Measurements from ENCODE around the gene FCRL5.
"Not testable (repeated sequence)": the region's sequence is repeated elsewhere in the genome, so short reads cannot be mapped to it uniquely, and the experiment has no call there.

Gene FCRL5

GRCh38 chr1:157487096-157487495 lies 65.2 kb downstream of the FCRL5 start:
- DNase-seq (ENCODE audit: low spot score), result no peak

- not testable (repeated sequence) for DNase-seq (ENCODE audit: low spot score)
Observed at GRCh38 chr1:157486400-157486799, 65.9 kb downstream of the FCRL5 start.

DNA sequence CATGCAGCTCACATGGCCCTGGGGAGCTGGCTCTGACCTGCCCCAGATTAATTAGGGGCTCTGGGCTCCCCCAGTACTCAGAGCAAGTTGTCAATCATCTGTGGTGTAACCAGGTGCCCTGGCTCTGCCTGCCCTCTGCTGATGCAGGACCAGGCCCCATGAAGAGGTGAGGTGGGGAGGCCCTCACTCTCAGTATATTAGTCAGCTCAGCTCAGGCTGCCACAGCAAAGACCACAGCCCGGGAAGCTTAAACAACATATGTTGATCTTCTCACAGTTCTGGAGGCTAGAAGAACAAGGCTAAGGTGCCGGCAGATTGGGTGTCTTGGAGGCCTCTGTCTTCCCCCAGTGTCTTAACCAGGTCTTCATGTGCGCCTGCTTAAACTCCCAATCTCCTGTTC lies 66.5 kb downstream of the FCRL5 start:
- DNase-seq (ENCODE audit: low spot score), result no peak

GRCh38 chr1:157484573-157484972 lies 67.7 kb downstream of the FCRL5 start:
- DNase-seq (ENCODE audit: low spot score), result no peak

DNA sequence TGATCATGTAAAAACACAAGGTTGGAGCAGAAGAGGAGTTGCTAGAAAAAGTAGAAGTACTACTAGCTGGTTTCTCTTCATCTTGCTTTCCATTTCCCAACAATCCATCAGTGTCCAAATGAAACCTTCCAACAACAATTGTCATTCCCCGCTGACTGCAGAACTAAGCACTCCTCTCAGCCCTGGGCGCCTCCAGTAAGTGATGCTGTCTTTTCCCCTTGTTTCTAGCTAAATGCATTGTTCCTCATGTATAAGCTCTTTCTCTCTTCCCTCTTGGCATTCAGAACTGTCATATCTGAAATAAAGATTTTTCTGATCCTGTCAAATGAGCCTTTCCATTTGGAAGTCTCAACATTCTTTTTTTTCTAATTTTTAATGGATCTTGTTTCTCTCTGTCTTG lies 68.7 kb downstream of the FCRL5 start:
- DNase-seq (ENCODE audit: low spot score), result no peak

GRCh38 chr1:157482717-157483116 lies 69.6 kb downstream of the FCRL5 start:
- no peak for DNase-seq (ENCODE audit: low spot score)

DNA sequence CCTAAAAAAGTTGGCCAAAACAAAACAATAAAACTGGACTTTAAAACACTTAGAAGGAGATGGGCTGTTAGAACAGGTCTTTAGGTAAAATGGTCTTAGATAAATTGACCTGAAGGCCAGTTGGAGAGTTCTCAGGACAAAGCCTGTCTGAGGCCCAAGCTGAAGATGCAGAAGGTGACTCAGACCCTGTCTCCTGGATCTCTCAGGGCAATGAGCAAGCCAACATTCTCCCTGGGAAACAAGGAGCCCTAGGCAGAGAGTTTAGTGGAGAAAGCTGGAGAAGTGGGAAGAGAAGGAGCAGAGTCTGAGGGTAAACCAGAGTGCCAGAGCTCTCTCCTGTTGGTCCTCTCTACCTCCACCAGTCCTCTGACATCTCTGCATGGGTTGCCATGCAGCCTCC lies 70.1 kb downstream of the FCRL5 start:
- no peak for DNase-seq (ENCODE audit: low spot score)

- no peak for DNase-seq (ENCODE audit: low spot score)
Observed at GRCh38 chr1:157478030-157478429, 74.3 kb downstream of the FCRL5 start.

GRCh38 chr1:157477419-157477818 lies 74.9 kb downstream of the FCRL5 start:
- no peak for DNase-seq (ENCODE audit: low spot score)

GRCh38 chr1:157472959-157473358 lies 79.4 kb downstream of the FCRL5 start:
- DNase-seq (ENCODE audit: low spot score), result no peak

DNA sequence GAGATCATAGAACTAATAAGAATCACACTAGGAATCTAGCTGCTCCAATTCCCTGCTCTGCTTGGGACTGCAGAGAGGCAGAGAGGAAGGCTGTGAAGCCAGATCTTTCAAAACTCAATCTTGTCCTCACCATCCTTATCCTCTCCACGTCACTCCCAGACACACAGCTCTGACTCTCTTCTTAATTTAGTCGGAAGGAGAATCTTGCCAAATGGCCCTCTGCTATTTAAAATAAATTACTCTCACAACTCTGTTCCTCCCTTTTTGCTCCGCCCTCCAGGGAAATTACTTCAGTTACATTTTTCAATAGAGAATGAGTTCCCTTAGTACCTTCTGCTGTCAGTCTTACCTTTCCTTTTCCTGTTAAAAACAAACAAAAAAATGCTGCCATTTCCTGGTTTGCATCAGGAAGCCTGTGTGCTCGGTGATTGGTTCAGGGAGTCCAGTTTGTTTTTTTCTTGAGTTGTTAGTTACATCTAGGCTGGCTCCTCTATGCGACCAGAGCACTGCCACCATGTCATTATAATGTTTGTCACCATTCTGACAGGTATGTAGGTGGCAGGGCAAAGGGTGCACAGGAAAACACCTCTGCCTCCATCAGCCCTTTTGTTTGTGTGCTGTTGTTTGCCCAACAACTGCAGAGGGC lies 80.1 kb downstream of the FCRL5 start:
- no peak for DNase-seq (ENCODE audit: low spot score)

- no peak for DNase-seq (ENCODE audit: low spot score)
Observed at GRCh38 chr1:157471531-157471930, 80.8 kb downstream of the FCRL5 start.

GRCh38 chr1:157469752-157470675 lies 82.3 kb downstream of the FCRL5 start:
- no peak for DNase-seq (ENCODE audit: low spot score)

DNA sequence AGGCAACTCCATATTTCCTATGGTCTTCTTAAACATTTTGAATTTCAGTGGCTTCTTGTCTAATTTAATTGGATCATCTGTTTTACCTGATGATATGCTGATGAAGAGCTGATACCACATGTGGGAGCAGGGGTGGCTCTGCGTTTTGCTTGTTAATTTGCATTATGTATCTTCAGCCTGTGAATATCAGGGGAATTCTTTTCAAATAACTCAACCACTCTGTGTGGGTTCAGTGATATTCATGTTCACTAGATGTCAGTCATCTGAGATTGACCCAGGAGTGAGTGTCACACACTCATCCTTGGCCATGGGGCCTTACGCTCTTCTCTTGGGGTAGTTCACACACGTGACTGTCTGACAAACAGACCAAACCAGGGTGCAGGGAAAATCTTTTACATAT lies 83.0 kb downstream of the FCRL5 start:
- no peak for DNase-seq (ENCODE audit: low spot score)

DNA sequence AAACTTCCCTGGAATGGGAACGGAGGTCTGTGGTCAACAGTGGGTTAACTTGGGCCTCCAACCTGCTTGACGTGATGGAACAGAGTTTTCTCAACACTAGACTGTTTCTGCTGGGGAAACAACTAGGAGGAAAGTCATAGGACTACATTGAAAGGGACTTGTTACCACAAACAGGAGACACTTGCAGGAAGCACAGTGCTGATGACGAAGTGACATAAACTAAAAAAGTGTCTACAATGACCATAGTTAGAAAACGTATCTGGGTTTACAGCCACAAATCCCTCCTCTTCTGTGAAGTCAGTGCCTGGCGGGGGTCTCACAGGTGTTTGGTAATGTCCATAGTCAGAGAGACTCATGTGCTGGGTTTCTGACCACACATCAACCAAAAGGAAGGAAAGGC lies 86.3 kb downstream of the FCRL5 start:
- DNase-seq (ENCODE audit: low spot score), result no peak
